Right kidney (tissue), 9 donors: ENCODE measurements around the gene CDY2B.
"Not testable (repeated sequence)": the region's sequence is repeated elsewhere in the genome, so short reads cannot be mapped to it uniquely, and the experiment has no call there.

ENCODE experiments used
- DNase-seq: peaks from one replicate; pipeline ENCODE4 v3.0.0-alpha.2; 2016
- long read RNA-seq, 8 donors: transcript quantifications; one replicate each; lab custom pipeline, GENCODE V29; 2026

CDY2B gene, protein sequence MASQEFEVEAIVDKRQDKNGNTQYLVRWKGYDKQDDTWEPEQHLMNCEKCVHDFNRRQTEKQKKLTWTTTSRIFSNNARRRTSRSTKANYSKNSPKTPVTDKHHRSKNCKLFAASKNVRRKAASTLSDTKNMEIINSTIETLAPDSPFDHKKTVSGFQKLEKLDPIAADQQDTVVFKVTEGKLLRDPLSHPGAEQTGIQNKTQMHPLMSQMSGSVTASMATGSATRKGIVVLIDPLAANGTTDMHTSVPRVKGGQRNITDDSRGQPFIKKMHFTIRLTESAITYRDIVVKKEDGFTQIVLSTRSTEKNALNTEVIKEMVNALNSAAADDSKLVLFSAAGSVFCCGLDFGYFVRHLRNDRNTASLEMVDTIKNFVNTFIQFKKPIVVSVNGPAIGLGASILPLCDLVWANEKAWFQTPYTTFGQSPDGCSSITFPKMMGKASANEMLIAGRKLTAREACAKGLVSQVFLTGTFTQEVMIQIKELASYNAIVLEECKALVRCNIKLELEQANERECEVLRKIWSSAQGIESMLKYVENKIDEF
- long read RNA-seq, donor 1 = 0 reads
- long read RNA-seq, donor 2 = 0 reads
- long read RNA-seq, donor 3 = 0 reads
- long read RNA-seq, donor 4 = 0 reads
- long read RNA-seq, donor 5 = 0 reads
- long read RNA-seq, donor 6 = 0 reads
- long read RNA-seq, donor 7 = 0 reads
- long read RNA-seq, donor 8 = 0 reads

GRCh38 chrY:17880120-17880519 lies at the start of gene CDY2B:
Gene CDY2B (minus strand): TSS chrY:17880220. CDS start chrY:17879892, 328 bp downstream.
- not testable (repeated sequence) for DNase-seq

DNA sequence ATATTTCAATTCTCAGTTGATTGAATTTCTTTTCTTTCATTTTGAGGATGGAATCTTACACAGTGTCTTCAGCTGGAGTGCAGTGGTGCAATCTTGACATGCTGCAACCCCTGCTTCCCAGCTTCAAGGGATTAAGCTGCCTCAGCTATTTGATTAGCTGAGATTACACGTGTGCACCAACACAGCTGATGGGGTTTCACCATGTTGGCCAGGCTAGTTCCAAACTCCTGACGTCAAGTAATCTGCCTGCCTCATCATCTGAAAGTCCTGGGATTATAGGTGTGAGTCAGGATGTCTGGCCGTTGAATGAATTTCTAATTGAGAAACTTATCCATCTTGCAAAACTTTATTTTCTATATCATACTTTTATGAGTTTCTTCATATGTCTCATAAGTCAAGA lies 28.0 kb upstream of the CDY2B start:
- not testable (repeated sequence) for DNase-seq

GRCh38 chrY:17907351-17907750 lies 27.3 kb upstream of the CDY2B start:
- not testable (repeated sequence) for DNase-seq

GRCh38 chrY:17881697-17882096 lies 1.7 kb upstream of the CDY2B start:
- DNase-seq = not testable (repeated sequence)

- not testable (repeated sequence) for DNase-seq
These were observed 3.3 kb downstream of the CDY2B start for GRCh38 chrY:17876767-17877166.

DNA sequence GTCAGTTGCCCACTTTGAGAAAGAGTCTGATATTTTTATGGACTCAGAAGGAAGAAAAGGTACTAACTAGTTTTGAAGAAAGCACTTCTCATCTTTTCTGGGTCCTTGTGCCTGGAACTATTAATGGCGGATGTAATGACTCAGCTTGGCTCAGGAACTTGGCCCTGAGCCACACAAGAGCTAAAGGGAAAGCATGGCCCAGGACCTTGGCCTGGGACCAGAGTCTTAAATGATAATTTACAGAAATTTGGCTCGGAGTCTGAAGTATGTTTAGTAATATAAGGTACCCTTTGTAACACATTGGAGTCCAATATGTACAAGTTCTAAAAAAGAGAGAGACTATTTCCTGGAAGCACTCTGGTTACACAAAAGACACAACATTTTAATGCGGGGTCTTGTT lies 4.6 kb downstream of the CDY2B start:
- not testable (repeated sequence) for DNase-seq

DNA sequence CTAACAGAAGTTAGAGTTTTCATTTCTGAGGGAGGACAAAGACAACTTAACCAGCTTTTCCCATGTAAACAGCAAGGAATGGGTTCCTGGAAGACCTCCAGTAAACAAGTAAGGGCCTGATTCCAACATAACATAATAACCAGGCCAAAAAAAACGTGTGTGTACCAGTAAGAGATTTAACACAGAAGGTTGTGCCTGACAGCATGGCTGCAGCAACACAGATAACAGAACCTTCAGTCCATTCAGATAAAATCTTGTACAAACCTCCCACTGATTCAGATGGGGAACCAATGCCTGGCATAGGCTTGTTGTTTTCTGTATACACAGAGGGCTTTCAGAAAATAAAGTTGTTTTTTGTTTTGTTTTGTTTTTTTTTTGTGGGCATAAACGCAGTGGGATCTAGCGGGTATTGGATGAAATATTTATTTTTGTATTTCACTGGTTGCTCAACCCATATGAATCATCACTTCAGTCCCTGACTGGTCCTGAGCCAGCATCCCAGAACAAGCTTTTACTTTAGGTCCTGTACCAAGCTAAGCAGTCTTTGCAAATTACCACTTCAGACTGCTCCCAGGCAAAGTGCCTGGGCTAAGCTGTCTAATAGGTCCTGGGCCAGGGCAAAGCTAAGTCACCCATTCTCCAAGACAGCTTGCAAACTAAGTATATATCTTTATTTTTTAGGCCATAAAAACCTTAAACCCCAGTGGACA lies 8.7 kb downstream of the CDY2B start:
- not testable (repeated sequence) for DNase-seq

DNA sequence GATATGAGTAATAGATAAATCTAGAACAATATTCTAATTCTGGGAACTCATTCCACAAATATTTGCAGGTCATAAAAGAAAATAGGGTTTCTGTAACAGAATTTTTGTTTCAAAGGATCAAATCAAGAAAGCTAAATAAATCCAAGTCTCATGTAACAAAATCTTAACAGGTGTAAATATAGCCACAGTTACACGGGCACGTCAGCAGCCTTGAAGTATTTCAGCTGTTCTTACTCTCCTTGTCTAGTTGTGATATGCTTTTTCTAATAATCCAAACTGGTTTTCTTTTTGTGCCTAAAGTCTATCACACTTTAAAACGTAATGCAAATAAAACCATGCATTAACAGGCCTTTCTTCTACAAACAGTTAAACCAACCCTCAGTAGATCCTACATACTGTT lies 9.3 kb downstream of the CDY2B start:
- DNase-seq = not testable (repeated sequence)

DNA sequence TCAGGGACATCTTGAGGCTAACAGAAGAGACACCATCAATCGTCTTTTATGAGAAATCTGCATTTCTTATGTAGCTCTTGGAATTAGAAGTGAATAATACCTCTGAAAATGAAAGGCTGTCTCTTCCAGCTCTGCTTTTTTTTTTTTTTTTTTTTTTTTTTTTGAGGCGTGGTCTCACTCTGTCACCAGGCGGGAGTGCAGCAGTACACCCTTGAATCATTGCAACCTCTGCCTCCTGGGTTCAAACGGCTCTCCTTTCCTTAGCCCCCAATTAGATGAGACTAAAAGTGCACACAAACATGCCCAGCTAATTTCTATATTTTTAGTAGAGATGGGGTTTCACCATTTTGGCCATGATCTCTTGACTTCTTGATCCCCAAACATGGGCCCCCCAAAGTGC lies 12.2 kb downstream of the CDY2B start:
- not testable (repeated sequence) for DNase-seq

DNA sequence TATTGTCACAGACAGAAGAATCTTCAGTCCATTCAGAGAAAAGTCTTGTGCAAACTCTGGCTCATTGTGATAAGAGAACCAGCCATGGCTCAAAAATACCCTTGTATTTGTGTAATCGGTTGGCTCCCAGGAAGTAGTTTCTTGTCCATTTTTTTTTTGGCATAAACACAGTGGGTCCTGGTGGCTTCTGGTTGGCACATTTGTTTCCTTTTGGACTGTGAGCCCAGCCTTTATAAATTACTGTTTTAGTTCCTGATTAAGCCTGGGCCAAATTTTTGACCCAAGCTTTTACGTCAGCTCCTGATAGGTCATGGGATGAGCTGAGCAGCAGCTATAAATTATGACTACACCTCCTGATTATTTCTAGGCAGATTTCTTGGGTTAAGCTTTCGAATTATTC lies 19.4 kb downstream of the CDY2B start:
- DNase-seq = not testable (repeated sequence)

DNA sequence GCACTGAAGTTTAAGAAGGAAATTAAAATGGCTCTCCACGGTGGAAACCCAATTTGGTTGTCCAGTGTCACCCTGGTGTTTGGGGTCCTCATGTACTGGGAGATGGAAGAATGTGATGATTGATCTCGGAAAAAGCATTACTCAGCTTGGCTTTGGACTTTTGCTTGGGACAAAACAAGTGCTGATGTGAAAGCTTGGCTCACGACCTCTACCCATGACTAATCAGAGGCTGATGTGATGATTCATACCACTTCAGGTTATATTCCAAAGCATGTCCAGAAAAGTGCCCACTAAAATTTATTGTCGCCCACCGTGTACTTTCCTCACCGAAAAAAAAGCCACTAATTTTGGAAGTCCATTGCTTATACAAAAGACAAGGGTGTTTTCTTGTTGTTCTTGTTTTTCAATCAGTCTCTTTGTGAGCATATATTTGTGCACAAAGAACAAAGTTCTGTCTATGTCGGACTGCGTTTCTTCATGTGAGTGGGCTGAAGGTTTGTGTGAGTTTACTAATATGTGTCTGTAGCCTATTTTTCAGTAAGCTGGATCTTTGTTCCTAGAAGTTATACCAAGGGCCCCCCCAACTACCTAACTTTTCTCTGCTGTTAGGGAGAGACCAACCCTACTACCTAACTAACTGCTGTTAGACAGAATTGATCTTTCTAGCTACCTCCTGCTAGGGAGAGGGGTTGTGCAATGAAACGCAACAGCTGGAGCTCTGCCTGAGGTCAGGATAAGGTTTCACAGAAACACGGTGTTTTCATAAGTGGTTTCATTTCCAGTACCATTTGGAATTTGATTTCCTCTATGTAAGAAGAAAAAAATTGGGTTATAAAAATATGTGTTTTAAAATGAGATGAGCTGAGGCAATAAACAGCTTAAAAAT lies 22.8 kb downstream of the CDY2B start:
- not testable (repeated sequence) for DNase-seq

DNA sequence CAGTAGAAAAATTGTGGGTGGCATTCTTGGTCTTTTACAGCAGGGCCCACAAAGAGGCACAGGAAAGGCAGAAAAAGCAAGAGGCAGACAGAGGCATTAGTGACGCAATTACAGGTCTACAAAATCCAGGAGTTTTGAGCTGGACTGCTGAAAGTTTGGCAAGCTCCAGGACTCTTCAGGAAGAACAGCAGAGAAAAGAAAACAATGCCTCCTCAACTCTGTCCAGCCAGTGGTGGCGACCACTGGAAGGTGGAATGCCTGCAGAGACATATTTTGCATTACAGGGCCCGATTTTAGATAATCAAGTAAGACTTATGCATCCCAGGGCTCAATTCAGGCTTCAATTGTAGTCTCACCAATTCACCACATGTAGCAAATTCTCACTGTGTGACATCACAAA lies 23.5 kb downstream of the CDY2B start:
- not testable (repeated sequence) for DNase-seq

- DNase-seq = not testable (repeated sequence)
These were observed 30.9 kb downstream of the CDY2B start for GRCh38 chrY:17849131-17849530.

DNA sequence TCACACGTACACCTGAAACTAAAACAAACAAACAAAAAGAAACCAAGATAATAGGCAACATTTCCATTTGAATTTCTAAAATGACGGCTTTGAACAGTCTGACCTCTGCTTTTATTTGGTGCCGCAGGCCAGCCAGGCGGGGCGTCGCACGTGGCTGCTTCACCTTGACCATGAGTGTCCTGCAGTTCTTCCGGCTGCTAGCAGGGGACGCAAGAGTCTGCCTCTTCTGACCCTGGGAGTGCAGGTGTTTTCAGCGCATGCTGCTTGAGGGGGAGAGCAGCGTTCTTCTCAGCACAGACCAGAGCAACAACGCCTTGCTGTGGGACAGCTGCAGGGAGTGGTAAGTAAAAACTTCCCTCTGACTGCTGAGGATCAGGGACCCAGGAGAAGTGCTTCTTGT lies 47.9 kb downstream of the CDY2B start:
- DNase-seq = not testable (repeated sequence)
